ENCODE results near the gene MAPKAP1.

Gene MAPKAP1

DNA sequence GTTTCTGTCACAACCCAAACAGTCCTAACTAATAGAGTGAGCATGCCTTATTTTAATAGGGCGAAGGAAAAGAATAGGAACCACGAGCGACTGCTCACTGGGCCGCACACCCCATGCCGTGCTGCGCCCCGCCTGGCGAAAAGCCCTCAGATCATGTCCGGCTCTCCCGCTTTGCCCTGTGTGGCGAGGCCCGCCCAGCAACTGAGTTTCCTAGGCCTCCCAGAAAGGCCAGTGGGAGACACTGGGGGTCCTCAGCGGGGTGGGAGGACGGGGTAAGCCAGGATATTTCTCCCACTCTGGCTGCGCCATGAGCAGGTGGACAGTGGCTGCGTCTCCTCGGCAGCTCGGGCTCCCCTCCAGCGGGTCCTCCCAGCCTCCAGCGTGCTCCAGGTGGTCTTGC, 307.3 kb downstream of the MAPKAP1 start:
- DNase-seq (ENCODE audit: low spot score) = no peak
- TF ChIP-seq, protein P1, sequence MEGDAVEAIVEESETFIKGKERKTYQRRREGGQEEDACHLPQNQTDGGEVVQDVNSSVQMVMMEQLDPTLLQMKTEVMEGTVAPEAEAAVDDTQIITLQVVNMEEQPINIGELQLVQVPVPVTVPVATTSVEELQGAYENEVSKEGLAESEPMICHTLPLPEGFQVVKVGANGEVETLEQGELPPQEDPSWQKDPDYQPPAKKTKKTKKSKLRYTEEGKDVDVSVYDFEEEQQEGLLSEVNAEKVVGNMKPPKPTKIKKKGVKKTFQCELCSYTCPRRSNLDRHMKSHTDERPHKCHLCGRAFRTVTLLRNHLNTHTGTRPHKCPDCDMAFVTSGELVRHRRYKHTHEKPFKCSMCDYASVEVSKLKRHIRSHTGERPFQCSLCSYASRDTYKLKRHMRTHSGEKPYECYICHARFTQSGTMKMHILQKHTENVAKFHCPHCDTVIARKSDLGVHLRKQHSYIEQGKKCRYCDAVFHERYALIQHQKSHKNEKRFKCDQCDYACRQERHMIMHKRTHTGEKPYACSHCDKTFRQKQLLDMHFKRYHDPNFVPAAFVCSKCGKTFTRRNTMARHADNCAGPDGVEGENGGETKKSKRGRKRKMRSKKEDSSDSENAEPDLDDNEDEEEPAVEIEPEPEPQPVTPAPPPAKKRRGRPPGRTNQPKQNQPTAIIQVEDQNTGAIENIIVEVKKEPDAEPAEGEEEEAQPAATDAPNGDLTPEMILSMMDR (IDR thresholded peaks at IDR 0.05; ENCODE audit: extremely low read depth, missing control alignments) = no peak

GRCh38 chr9:125399165-125399564, 307.8 kb downstream of the MAPKAP1 start:
- no peak for DNase-seq (ENCODE audit: low spot score)
- TF ChIP-seq, protein P1 (IDR thresholded peaks at IDR 0.05; ENCODE audit: extremely low read depth, missing control alignments) = no peak

DNA sequence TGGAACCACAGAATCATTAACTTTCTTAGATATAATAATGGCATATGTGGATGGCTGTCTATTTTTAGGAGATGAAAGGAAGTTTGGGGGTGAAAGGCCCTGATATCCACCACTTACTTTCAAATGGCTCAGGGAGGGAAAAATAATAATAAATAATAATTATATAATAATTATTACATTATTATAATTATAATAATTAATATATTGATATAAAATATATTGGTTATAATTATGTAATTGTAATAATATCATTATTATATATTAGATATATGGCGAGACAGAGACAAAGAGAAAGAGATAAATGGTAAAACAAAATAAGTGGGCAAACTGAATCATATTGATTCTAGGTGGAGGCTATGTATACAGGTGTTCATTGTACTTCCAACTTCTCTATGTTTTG, 308.8 kb downstream of the MAPKAP1 start:
- no peak for DNase-seq (ENCODE audit: low spot score)
- TF ChIP-seq, protein P1 (IDR thresholded peaks at IDR 0.05; ENCODE audit: extremely low read depth, missing control alignments) = no peak

- TF ChIP-seq, protein P1 (IDR thresholded peaks at IDR 0.05; ENCODE audit: extremely low read depth, missing control alignments) = no peak
- DNase-seq (ENCODE audit: low spot score) = no peak
Observed at GRCh38 chr9:125397736-125398135, 309.3 kb downstream of the MAPKAP1 start.

DNA sequence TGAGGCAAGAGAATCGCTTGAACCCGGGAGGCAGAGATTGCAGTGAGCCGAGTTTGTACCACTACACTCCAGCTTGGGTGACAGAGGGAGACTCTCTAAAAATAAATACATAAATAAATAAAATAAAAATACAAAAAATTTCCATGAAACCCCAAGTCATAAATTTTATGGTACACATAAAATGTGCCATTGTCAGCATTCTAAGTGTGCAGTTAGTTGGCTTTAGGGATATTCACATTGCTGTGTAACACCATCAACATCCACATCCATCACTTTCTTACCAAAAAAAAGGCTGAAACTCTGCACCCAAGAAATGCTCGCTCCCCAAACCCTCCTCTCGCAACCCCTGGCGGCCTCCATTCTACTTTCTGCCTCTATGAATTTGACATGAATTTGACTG, 310.2 kb downstream of the MAPKAP1 start:
- no peak for DNase-seq (ENCODE audit: low spot score)
- TF ChIP-seq, protein P1 (IDR thresholded peaks at IDR 0.05; ENCODE audit: extremely low read depth, missing control alignments) = no peak

DNA sequence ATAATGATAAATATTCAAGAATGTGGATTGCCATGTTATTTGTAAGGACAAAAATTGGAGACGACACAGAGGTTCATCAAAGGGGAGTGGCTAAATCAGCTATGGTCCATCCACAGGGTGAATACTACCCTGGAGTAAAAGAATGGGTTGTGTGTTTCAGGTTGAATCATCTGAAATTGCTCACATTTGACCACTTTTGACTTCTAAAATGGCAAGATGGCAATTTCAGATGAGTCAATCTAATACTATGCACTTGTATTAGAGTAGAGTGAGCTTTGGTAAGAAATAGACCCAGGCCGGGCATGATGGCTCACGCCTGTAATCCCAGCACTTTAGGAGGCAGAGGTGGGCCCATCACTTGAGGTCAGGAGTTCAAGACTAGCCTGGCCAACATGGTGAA, 313.6 kb downstream of the MAPKAP1 start:
- TF ChIP-seq, protein P1 (IDR thresholded peaks at IDR 0.05; ENCODE audit: extremely low read depth, missing control alignments) = no peak
- DNase-seq (ENCODE audit: low spot score) = no peak

- TF ChIP-seq, protein P1 (IDR thresholded peaks at IDR 0.05; ENCODE audit: extremely low read depth, missing control alignments) = no peak
- DNase-seq (ENCODE audit: low spot score) = no peak
Observed at GRCh38 chr9:125391704-125392103, 315.3 kb downstream of the MAPKAP1 start.
